PC-3 (cell line): ENCODE results near the gene ABHD1. TPM values are rescaled to one million over a fixed set of nuclear protein-coding genes. Genes with fewer than 3 reads are reported as not detected.

Experiments
- ATAC-seq: fragments of 200-7000 bp; cut with Tn5 transposase; 2 replicates; pipeline ENCODE4 v1.9.1; 2020; ENCODE audit warnings: mild to moderate bottlenecking, moderate library complexity
- BruUV-seq: library from RNA; stranded (reverse); fragments of 400-500 nt; replicated peaks from 2 replicates; lab custom pipeline; 2021; lab: Mats Ljungman, UMichigan
- CTCF ChIA-PET: fragments of 300-600 bp; sonication (Branson Sonifier 250); formaldehyde crosslinking; loops from one replicate; lab custom pipeline; 2022; ENCODE audit warnings: antibody characterized with exemption; lab: Charles Lee
- POLR2A ChIA-PET: fragments of 300-600 bp; sonication (Branson Sonifier 250); formaldehyde crosslinking; loops from one replicate; lab custom pipeline; 2022; ENCODE audit warnings: antibody characterized with exemption; ENCODE audit not compliant: unreplicated experiment; lab: Charles Lee
- DNase-seq: peaks from one replicate; pipeline ENCODE4 v3.0.0-alpha.2; 2015
- H2AFZ ChIP-seq: fragments of 300-600 bp; sonication (generic); 2 replicates; pipeline ENCODE4 v1.6.0; 2016; ENCODE audit warnings: antibody characterized with exemption, low read length
- H3F3A ChIP-seq: fragments of 300-600 bp; sonication (generic); one replicate; pipeline ENCODE4 v1.6.0; 2017; ENCODE audit warnings: antibody characterized with exemption, low read length, control low read depth, mild to moderate bottlenecking; ENCODE audit not compliant: unreplicated experiment
- H3K27ac ChIP-seq: fragments of 300-600 bp; sonication (generic); 2 replicates; pipeline ENCODE4 v1.5.1; 2016; ENCODE audit warnings: mild to moderate bottlenecking, low read length
- H3K27me3 ChIP-seq: fragments of 300-600 bp; sonication (generic); 2 replicates; pipeline ENCODE4 v1.6.1; 2016; ENCODE audit warnings: low read length, mixed read lengths
- H3K36me3 ChIP-seq: fragments of 300-600 bp; sonication (generic); 2 replicates; pipeline ENCODE4 v1.6.1; 2016; ENCODE audit warnings: low read depth, mixed run types, low read length, mixed read lengths
- H3K4me1 ChIP-seq: fragments of 300-600 bp; sonication (generic); 2 replicates; pipeline ENCODE4 v1.5.1; 2016; ENCODE audit warnings: low read length; ENCODE audit not compliant: insufficient read depth
- H3K4me2 ChIP-seq: fragments of 300-600 bp; sonication (generic); 2 replicates; pipeline ENCODE4 v1.6.0; 2016; ENCODE audit warnings: low read length
- H3K4me3 ChIP-seq: fragments of 300-600 bp; sonication (generic); 2 replicates; pipeline ENCODE4 v1.5.1; 2016; ENCODE audit warnings: mild to moderate bottlenecking, low read length, mixed read lengths
- H3K79me2 ChIP-seq: fragments of 300-600 bp; sonication (generic); 2 replicates; pipeline ENCODE4 v1.6.1; 2017; ENCODE audit warnings: low read length, mixed read lengths
- H3K9ac ChIP-seq: fragments of 300-600 bp; sonication (generic); 2 replicates; pipeline ENCODE4 v1.6.0; 2016; ENCODE audit warnings: mild to moderate bottlenecking, low read length
- H3K9me2 ChIP-seq: fragments of 300-600 bp; sonication (generic); replicated peaks from 2 replicates; pipeline ENCODE4 v1.6.1; 2016; ENCODE audit warnings: mixed run types, low read length, mixed read lengths
- H3K9me3 ChIP-seq: fragments of 300-600 bp; sonication (generic); 2 replicates; pipeline ENCODE4 v1.6.1; 2016; ENCODE audit warnings: low read length, mixed read lengths
- H4K20me1 ChIP-seq: fragments of 300-600 bp; sonication (generic); 2 replicates; pipeline ENCODE4 v1.6.1; 2016; ENCODE audit warnings: low read length, mixed read lengths
- EZH2 ChIP-seq: fragments of 300-600 bp; sonication (generic); IDR thresholded peaks from one replicate; pipeline ENCODE4 v1.6.1; 2017; ENCODE audit warnings: antibody characterized with exemption, mild to moderate bottlenecking, low read length; ENCODE audit not compliant: unreplicated experiment
- EZH2phosphoT487 ChIP-seq: fragments of 300-600 bp; sonication (generic); IDR thresholded peaks from 2 replicates; pipeline ENCODE4 v1.6.1; 2018; ENCODE audit warnings: mild to moderate bottlenecking, antibody characterized with exemption, low read length, borderline replicate concordance
- intact Hi-C: fragments of 100-400 bp; cut with micrococcal nuclease; formaldehyde crosslinking; loops from 2 replicates; pipeline ENCODE4 v1.9.0; 2023
- total RNA-seq: library from RNA; depleted of rRNA; stranded (reverse); fragments of >200 nt; gene quantifications from 2 replicates; pipeline ENCODE4 v1.2.3, GENCODE V29; 2014
- TF ChIP-seq, protein P1 (sequence below): fragments of 300-600 bp; sonication (generic); conservative IDR thresholded peaks from 2 replicates; pipeline ENCODE4 v1.5.1; 2017; ENCODE audit warnings: antibody characterized with exemption, low read depth, mild to moderate bottlenecking, low read length

ABHD1 gene
- total RNA-seq, 1 experiment from 2014 or later, result 0.36 TPM

DNA sequence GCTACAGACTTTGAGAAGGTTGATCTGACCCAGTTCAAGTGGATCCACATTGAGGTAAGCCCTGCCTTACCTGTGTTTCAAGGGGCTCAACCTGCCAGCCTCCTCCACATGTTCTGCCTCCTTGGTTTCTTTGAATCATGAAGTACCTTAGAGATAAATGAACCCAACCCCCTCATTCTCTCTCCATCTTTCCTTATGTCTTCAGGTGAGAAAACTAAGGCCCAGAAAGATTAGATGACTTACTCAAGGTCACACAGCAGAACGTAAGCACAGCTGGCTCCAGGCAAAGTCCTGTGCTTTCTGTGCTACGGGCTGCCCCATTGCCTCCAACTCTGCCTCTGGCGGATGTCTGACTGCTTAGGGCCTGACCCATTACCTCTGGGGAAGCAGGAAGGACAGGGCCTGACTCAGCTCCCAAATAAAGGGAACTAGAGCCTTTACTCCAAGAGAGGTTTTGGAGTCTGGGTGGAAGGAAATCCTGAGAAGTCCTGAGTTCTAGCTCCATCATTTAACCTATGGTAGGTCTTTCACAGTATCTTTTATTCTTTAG is 26.8 kb upstream of the ABHD1 start:
- DNase-seq (no peak), ATAC-seq (no peak)
- Histone ChIP-seq H3K9ac (no peak overlapping the region), H2AFZ (no peak overlapping the region), H3K4me1 (no peaks in the 10 kb centered on the region), H3K4me2 (no peak overlapping the region), H3F3A (no peaks in the 10 kb centered on the region), H3K27me3 (no peaks in the 10 kb centered on the region), H3K9me2 (no peaks in the 10 kb centered on the region), H3K9me3 (no peaks in the 10 kb centered on the region), H3K79me2 (no peaks in the 10 kb centered on the region), H4K20me1 (no peaks in the 10 kb centered on the region), H3K36me3 (no peaks in the 10 kb centered on the region), H3K4me3 (no peak overlapping the region), H3K27ac (no peak overlapping the region)
- intact Hi-C loops, result no loop called here
- no TSS peak for BruUV-seq
- POLR2A ChIA-PET, result no interaction called here
- CTCF ChIA-PET, result interaction anchor here (0.8 to 2.1 kb wide), 3 partner anchors 9 to 206 kb away, joined by 4 to 8 read pairs (median 7); no protein-coding TSS in a partner anchor
- TF ChIP-seq EZH2 (no peak), EZH2phosphoT487 (no peak)
- TF ChIP-seq, protein P1, sequence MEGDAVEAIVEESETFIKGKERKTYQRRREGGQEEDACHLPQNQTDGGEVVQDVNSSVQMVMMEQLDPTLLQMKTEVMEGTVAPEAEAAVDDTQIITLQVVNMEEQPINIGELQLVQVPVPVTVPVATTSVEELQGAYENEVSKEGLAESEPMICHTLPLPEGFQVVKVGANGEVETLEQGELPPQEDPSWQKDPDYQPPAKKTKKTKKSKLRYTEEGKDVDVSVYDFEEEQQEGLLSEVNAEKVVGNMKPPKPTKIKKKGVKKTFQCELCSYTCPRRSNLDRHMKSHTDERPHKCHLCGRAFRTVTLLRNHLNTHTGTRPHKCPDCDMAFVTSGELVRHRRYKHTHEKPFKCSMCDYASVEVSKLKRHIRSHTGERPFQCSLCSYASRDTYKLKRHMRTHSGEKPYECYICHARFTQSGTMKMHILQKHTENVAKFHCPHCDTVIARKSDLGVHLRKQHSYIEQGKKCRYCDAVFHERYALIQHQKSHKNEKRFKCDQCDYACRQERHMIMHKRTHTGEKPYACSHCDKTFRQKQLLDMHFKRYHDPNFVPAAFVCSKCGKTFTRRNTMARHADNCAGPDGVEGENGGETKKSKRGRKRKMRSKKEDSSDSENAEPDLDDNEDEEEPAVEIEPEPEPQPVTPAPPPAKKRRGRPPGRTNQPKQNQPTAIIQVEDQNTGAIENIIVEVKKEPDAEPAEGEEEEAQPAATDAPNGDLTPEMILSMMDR, result no peak

DNA sequence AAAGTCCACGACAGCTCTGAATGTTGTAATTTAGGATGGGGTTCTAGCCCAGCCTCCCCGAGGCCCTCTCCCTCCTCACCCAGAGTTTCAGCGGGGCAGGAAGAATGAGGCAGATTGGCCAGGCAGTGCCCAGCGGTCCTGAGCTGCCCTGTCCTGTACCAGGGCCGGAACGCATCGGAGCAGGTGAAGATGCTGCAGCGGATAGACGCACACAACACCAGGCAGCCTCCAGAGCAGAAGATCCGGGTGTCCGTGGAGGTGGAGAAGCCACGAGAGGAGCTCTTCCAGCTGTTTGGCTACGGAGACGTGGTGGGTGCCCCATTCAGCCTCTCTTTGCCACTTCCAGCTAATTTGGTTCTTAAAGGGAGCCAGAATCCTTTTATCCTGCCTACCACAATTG is 26.3 kb upstream of the ABHD1 start:
- intact Hi-C loops, result no loop called here

More for the DNA sequence above, 26.3 kb upstream of the ABHD1 start:
- ATAC-seq (no peak), DNase-seq (no peak)
- ChIA-PET CTCF (interaction anchor here (0.8 to 2.1 kb wide), 3 partner anchors 9 to 206 kb away, joined by 4 to 8 read pairs (median 7); no protein-coding TSS in a partner anchor), POLR2A (no interaction called here)
- H3K79me2 ChIP-seq, result no peaks in the 10 kb centered on the region
- no peaks in the 10 kb centered on the region for H3F3A ChIP-seq
- H3K36me3 ChIP-seq, result no peaks in the 10 kb centered on the region
- H4K20me1 ChIP-seq, result no peaks in the 10 kb centered on the region
- no peak overlapping the region for H2AFZ ChIP-seq
- no peaks in the 10 kb centered on the region for H3K9me3 ChIP-seq
- no peaks in the 10 kb centered on the region for H3K27me3 ChIP-seq
- H3K4me1 ChIP-seq, result no peaks in the 10 kb centered on the region
- TF ChIP-seq, protein P1, result no peak
- TF ChIP-seq EZH2 (no peak), EZH2phosphoT487 (no peak)
- no TSS peak for BruUV-seq
- H3K9me2 ChIP-seq, result no peaks in the 10 kb centered on the region
- no peak overlapping the region for H3K27ac ChIP-seq
- no peak overlapping the region for H3K4me2 ChIP-seq
- H3K4me3 ChIP-seq, result no peak overlapping the region
- H3K9ac ChIP-seq, result no peak overlapping the region
